Amniotic epithelial cell (primary cell): ENCODE results near the gene HDAC1.
"Not testable (repeated sequence)": the region's sequence is repeated elsewhere in the genome, so short reads cannot be mapped to it uniquely, and the experiment has no call there.

Experiments used
- DNase-seq: peaks from one replicate; pipeline ENCODE4 v3.0.0-alpha.2; 2010; ENCODE audit warnings: low read depth

The HDAC1 gene

GRCh38 chr1:32274646-32275340 lies 17.1 kb upstream of the HDAC1 start:
- DNase-seq = no peak

DNA sequence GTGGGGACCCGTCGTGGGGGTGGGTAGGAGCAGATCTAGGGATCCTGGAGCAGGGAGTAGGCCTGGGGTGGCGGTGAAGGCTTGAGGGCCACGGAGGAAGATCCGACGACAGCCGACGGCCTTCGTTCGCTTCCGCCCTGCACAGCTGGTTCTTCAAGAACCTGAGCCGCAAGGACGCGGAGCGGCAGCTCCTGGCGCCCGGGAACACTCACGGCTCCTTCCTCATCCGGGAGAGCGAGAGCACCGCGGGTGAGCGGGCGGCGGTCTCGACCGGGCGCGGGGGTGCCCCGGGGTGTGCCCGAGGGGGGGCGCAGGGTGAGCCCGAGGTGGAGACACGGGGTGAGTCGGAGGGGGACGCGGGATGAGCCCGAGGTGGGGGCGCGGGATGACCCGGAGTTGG lies 16.5 kb upstream of the HDAC1 start:
- peak; percentile 15 for DNase-seq

DNA sequence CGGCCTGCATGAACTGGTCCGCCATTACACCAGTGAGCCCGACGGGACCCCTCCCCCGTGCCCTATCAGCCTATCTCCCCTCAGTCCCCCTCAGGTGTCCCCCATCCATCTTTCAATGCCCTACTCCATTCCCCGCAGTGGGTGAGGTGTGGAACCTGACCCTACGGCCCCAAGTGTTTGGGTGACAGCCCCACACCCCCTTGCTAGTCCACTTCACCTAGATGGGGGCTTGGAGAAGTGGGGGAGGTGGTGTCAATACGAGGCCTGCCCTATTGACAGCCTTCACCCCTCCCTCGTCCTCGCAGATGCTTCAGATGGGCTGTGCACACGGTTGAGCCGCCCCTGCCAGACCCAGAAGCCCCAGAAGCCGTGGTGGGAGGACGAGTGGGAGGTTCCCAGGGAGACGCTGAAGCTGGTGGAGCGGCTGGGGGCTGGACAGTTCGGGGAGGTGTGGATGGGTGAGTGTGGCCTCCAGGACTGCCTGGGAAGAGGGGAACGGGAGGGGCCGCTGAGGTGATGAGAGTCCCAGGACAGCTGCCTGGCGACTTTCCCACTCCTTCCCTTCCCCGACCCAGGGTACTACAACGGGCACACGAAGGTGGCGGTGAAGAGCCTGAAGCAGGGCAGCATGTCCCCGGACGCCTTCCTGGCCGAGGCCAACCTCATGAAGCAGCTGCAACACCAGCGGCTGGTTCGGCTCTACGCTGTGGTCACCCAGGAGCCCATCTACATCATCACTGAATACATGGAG lies 15.7 kb upstream of the HDAC1 start:
- DNase-seq = no peak

- not testable (repeated sequence) for DNase-seq
These were observed 7.1 kb upstream of the HDAC1 start for GRCh38 chr1:32284777-32285176.

- no peak for DNase-seq
These were observed 6.2 kb upstream of the HDAC1 start for GRCh38 chr1:32285658-32286057.

- no peak for DNase-seq
These were observed 5.1 kb upstream of the HDAC1 start for GRCh38 chr1:32286763-32287162.

GRCh38 chr1:32289256-32289655 lies 2.6 kb upstream of the HDAC1 start:
- DNase-seq = no peak

DNA sequence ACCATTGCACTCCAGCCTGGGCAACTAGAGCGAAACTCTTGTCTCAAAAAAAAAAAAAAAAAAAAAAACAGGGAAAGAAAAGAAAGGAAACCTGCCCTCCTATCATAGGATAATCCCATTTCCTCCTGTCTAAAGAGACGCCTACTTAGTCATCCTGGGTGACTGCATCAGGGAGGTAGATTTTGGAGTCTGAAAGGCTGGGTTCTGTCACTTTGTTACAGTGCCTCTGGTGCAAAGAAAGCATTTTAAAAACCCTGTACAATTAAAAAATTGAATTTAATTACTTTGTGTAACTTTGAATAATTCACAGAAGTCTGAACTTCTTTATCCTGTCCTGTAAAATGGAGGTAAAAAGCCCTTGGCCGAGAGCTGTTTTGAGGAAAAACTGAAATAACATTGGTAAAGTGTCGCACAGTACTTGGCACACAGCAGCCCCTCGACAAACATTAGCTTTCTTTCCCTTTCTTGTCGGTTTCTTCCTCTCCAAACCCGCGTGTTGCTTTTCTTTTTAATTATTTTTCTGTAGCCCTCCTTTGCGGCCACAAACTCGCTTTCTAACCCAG lies 657 bp upstream of the HDAC1 start:
- DNase-seq = peak; percentile 40

DNA sequence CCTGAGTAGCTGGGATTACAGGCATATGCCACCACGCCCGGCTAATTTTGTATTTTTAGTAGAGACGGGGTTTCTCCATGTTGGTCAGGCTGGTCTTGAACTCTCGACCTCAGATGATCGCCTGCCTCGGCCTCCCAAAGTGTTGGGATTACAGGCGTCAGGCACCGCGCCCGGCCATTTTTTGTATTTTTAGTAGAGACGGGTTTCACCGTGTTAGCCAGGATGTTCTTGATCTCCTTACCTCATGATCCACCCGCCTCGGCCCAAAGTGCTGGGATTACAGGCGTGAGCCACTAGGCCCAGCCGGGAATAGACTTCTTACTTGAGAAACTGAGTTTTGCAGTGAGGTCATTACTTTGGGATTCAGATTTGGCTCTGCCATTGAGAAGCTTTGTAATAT lies 6.3 kb downstream of the HDAC1 start:
- not testable (repeated sequence) for DNase-seq

DNA sequence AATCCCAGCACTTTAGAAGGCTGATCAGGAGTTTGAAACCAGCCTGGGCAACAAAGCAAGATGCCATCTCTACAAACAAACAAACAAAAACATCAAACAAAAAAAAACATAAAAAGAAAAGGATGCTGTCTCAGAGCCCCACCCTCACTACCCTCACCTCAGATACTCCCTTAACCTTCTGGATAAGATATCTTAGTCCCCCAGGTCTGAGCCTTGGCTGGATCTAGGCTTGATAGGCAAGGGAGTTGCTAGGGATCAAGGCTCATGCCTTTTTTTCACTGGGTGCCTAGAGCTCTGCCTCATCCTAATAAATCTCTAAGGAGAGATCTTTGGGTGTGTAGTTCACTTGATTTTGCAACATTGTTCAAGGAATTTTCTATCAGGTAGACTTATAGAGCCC lies 7.4 kb downstream of the HDAC1 start:
- no peak for DNase-seq

DNA sequence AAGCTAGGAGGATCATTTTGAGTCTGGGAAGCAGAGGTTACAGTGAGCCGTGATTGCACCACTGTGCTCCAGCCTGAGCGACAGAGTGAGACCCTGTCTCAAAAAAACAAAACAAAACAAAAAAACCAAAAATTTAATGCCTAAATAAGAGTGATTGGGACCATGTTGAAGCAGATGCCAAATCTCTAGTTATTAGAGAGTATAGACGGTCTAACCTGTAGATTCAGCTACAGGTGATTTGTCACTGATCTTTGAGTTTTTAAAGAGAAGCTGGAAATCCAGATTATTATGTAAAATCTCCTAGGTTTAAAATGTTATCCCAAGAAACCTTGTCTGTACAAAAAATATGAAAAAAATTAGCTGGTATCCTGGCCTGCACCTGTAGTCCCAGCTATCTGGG lies 11.5 kb downstream of the HDAC1 start:
- DNase-seq = no peak

DNA sequence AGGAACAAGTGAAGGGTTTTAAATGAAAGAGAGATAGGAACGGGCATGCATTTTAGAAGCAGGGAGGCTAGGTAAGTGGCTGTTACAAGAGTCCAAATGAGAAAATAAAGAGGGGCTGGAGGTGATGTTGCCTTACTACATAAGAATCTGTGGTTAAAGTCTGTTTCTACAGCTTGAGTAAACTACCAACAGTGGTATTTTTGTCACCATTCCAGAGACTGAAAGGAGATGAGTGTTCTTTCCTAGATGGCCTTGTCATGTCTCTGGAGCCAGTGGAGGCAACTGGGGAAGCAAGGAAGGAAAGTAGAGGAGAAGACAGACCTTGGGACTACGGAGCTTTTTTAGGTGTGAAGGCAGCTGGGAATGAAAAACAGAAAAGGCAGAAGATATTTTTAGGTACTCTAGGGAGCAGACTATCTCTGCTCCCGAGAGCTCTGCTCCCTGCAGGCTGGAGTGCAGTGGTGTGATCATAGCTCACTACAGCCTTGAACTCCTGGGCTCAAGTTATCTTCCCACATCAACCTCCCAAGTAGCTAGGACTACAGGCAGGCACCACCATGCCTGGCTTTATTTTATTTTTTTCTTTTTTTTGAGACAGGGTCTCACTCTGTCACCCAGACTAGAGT lies 12.2 kb downstream of the HDAC1 start:
- peak; percentile 26 for DNase-seq

GRCh38 chr1:32305310-32305709 lies 13.4 kb downstream of the HDAC1 start:
- DNase-seq = no peak

DNA sequence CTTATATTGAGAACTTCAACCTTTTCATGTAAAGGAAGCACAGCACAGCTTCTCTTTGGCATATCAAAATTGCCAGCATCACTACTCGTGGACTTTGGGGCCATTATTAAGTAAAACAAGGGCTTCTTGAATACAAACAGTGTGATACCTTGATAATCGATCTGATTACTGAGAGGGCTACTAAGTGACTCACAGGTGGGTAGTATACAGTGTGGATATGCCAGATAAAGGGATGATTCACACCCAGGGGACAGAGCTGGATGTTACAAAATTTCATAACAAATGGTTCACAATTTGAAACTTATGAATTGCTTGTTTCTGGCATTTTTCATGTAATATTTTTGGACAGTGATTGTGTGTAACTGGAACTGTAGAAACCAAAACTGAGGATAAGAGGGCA lies 15.4 kb downstream of the HDAC1 start:
- peak; percentile 62 for DNase-seq

DNA sequence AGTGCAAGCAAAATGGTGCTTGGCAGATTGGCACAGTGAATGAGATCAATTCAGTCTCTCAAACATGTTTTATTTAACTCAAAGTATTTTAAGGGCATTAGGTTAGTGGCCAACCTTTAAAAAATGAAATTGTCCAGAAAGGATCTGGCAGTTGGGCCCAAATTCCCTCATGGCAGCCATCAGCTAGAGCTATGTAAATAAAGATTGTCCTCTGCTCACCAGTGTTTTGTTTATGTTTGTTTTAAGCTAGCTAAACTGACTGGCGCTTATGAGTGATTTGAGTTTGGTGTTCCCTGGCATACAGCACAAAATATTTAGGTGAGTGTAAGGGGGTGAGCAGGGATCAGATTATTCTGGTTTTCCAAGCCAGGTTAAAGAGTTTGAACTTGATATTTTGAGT lies 18.1 kb downstream of the HDAC1 start:
- no peak for DNase-seq

GRCh38 chr1:32311709-32312393 lies 20.0 kb downstream of the HDAC1 start:
- DNase-seq = no peak

GRCh38 chr1:32316903-32317277 lies 25.0 kb downstream of the HDAC1 start:
- DNase-seq = no peak

- no peak for DNase-seq
These were observed 26.4 kb downstream of the HDAC1 start for GRCh38 chr1:32318127-32318869.

- DNase-seq = no peak
These were observed 29.9 kb downstream of the HDAC1 start for GRCh38 chr1:32321712-32322291.

- DNase-seq = no peak
These were observed 35.3 kb downstream of the HDAC1 start for GRCh38 chr1:32327204-32327603.

DNA sequence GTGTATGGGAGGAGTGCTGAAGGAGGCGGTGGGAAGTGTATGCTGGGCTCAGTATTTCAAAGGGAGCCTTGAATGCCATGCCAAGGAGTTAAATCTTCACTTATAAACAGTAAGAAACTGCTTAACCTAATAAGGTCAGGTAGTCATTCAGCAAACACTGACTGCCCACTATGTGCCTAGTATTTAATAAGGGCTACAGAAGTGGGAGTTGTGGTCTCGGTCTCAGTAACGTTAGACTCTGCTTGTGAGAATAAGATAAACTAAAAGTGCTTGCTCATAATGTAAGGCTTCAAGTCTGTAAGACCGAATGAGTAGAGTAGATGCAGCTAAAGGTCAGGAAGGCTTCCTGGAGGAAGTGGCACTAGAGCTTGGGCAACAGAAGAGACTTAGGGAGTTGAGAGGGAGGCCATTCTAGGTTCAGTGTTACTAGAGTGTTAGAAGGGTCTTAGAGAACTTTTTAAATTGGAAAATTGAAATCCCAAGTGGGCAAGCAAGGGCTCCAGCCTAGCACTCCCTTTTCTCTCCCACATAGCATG lies 38.1 kb downstream of the HDAC1 start:
- no peak for DNase-seq
